Left ventricle myocardium inferior (tissue), 1 donor: Measurements from ENCODE around the gene NTM. TPM values are rescaled to one million over a fixed set of nuclear protein-coding genes. Genes with fewer than 3 reads are reported as not detected.

Experiments
- DNase-seq: peaks from one replicate; pipeline ENCODE4 v3.0.0-alpha.2; 2020
- H3K27ac ChIP-seq: fragments of 200-600 bp; replicated peaks from 2 replicates; pipeline ENCODE4 v1.8.0; 2021
- H3K27me3 ChIP-seq: fragments of 200-600 bp; 2 replicates; pipeline ENCODE4 v1.8.0; 2021; ENCODE audit warnings: low read depth
- H3K36me3 ChIP-seq: fragments of 200-600 bp; 2 replicates; pipeline ENCODE4 v1.8.0; 2021
- H3K4me1 ChIP-seq: fragments of 200-600 bp; 2 replicates; pipeline ENCODE4 v1.8.0; 2021
- H3K4me3 ChIP-seq: fragments of 200-600 bp; 2 replicates; pipeline ENCODE4 v1.8.0; 2021; ENCODE audit warnings: mild to moderate bottlenecking, moderate library complexity
- H3K9me3 ChIP-seq: fragments of 200-600 bp; replicated peaks from 2 replicates; pipeline ENCODE4 v1.8.0; 2021
- intact Hi-C: fragments of 100-400 bp; cut with micrococcal nuclease; formaldehyde crosslinking; loops from one replicate; pipeline ENCODE4 v1.11.0; 2022
- total RNA-seq: library from RNA; stranded (reverse); fragmentation: NEBNext Ultra II Directional; extraction: Animal tissue kit (Norgen Biotek cat#: 25700); gene quantifications from one replicate; pipeline ENCODE4 v1.2.1, GENCODE V29; 2021
- TF ChIP-seq, protein P1 (sequence below): fragments of 200-600 bp; IDR thresholded peaks from 2 replicates; pipeline ENCODE4 v1.8.0; 2021; ENCODE audit warnings: antibody characterized with exemption, mild to moderate bottlenecking, borderline replicate concordance
- donor health status: DM: no; HTN: yes; CAD: no; lungs with severe emphysema.

NTM gene
- total RNA-seq, 1 donor from 2014 or later = 1.0 TPM

DNA sequence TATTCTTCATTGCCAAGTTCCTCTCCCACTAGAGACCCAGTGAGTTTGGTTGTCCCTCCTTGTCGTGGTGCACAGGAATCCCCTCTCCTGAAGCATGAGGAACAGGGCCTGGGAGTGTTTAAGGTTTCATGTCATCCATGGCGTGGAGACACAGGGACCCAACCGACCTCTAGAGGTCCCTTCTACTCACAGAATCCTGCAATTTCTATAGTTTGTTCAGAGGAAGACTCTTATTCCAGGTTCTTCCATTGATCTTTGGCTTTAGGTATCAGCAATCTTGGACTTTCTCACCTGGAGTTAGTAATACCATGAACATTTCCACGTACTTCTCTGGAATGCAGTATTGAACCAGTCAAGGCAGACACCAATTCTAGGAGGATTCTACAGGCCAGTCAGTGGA, 548.2 kb downstream of the NTM start:
- no peak overlapping the region for H3K4me3 ChIP-seq
- no peak overlapping the region for H3K27ac ChIP-seq
- no peaks in the 10 kb centered on the region for H3K9me3 ChIP-seq
- H3K36me3 ChIP-seq = no peaks in the 10 kb centered on the region
- TF ChIP-seq, protein P1, sequence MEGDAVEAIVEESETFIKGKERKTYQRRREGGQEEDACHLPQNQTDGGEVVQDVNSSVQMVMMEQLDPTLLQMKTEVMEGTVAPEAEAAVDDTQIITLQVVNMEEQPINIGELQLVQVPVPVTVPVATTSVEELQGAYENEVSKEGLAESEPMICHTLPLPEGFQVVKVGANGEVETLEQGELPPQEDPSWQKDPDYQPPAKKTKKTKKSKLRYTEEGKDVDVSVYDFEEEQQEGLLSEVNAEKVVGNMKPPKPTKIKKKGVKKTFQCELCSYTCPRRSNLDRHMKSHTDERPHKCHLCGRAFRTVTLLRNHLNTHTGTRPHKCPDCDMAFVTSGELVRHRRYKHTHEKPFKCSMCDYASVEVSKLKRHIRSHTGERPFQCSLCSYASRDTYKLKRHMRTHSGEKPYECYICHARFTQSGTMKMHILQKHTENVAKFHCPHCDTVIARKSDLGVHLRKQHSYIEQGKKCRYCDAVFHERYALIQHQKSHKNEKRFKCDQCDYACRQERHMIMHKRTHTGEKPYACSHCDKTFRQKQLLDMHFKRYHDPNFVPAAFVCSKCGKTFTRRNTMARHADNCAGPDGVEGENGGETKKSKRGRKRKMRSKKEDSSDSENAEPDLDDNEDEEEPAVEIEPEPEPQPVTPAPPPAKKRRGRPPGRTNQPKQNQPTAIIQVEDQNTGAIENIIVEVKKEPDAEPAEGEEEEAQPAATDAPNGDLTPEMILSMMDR = no peak
- DNase-seq = no peak
- intact Hi-C loops = no loop called here
- peaks cover 61% of the 10 kb centered on the region for H3K27me3 ChIP-seq
- H3K4me1 ChIP-seq = peaks cover 1% of the 10 kb centered on the region

DNA sequence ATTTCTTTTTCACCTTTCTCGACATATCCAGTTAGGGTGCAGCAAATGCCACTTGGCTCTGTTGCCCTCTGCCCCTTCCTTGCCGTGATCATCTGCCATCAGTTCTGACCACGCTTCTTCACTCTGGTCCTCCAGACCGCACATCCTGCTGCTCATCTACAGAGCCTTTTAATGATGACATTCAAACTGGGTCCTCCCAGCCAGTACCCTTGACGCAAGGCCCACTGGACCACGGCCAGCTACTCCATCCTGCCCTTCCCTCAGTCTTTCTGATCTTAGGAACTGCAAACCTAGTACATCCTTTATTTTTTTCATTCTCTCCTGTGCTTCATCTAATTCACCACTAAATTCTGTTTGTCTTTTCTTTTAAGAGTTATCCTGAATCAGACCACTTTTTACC, 551.8 kb downstream of the NTM start:
- no peaks in the 10 kb centered on the region for H3K36me3 ChIP-seq
- DNase-seq = no peak
- no peak overlapping the region for H3K27ac ChIP-seq
- TF ChIP-seq, protein P1 = no peak
- H3K4me3 ChIP-seq = no peak overlapping the region
- H3K4me1 ChIP-seq = peaks cover 12% of the 10 kb centered on the region
- intact Hi-C loops = loop anchor here (10.0 kb wide), 1 partner anchor 103 kb away; no protein-coding TSS in a partner anchor
- no peaks in the 10 kb centered on the region for H3K9me3 ChIP-seq
- H3K27me3 ChIP-seq = peaks cover 26% of the 10 kb centered on the region

DNA sequence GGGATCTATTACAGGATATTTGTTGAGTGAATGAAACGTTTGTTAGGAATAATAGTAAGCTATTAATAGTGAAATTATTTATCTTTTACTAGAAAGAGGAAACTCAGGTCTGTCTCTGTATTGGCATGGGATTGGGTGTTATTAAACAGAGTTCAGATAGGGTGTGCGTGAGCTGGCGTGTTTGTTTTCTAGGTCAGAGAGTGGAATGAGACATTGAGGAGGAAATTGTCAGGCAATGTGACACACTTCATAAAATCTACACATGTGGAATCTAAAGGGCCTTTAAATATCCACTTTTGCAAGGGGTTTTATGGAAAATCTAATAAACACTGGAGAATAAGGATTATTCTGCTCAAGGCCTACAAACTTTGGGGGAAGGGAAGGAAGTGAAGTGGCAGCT, 552.9 kb downstream of the NTM start:
- intact Hi-C loops = loop anchor here (10.0 kb wide), 1 partner anchor 101 kb away; no protein-coding TSS in a partner anchor
- H3K27me3 ChIP-seq = peaks cover 18% of the 10 kb centered on the region
- H3K9me3 ChIP-seq = no peaks in the 10 kb centered on the region
- H3K27ac ChIP-seq = no peak overlapping the region
- TF ChIP-seq, protein P1 = no peak
- peaks cover 12% of the 10 kb centered on the region for H3K4me1 ChIP-seq
- no peaks in the 10 kb centered on the region for H3K36me3 ChIP-seq
- no peak for DNase-seq
- H3K4me3 ChIP-seq = no peak overlapping the region

DNA sequence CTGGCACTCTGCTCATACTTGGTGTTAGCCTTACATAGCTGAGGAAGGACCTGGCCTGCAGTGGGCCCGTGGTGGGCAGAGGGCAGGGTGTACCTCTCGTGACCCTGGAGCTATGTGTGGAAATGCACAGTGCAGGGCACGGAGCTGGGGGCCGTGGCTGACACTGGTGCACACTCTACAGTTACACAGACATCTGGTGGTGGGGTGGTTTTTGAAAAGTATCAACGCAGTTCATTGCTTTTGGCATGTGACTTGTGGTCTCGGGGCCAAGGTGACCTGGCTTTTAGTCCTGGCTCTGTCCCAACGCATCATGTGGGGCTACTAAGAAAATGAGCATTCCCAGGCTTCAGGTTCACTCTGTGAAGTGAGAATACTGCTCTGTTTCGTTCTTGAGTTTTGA, 553.6 kb downstream of the NTM start:
- DNase-seq = no peak
- TF ChIP-seq, protein P1 = no peak
- peaks cover 12% of the 10 kb centered on the region for H3K27me3 ChIP-seq
- no peak overlapping the region for H3K27ac ChIP-seq
- no peaks in the 10 kb centered on the region for H3K36me3 ChIP-seq
- no peaks in the 10 kb centered on the region for H3K9me3 ChIP-seq
- intact Hi-C loops = loop anchor here (10.0 kb wide), 1 partner anchor 101 kb away; no protein-coding TSS in a partner anchor
- H3K4me1 ChIP-seq = peaks cover 12% of the 10 kb centered on the region
- no peak overlapping the region for H3K4me3 ChIP-seq

DNA sequence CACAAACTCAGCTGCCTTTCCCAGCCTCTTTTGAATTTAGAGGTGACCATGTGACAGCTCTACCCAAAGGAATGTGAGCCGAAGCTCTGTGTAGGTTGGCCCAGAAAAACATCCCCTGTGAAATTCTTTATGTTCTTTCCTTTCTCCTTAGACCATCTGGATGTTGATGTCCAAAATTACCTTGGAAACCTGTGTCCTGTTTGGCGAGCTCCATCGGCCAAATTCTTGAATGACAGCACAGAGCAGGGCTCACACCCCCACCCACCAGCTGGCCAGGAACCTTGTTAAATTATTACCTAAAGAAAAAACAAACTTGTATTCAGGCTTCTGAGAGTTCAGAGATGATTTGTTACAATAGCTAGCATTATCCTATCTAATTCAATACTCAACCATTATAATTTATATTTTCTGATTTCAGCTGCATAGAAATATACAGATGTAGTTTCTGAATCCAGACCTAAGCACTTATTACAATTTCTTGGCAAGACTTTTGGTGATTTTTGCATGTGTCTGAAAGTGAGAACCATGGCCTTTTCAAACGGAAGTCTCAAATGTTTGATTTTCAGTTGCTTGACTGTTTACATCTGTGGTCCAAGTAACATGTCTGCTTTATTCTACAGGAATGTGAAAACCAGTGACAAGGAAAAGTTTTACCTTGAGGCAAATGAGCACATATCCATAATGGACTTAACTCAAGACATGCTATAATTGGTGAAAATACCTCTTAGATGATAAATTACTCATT, 554.2 kb downstream of the NTM start:
- TF ChIP-seq, protein P1 = no peak
- peaks cover 12% of the 10 kb centered on the region for H3K4me1 ChIP-seq
- no peaks in the 10 kb centered on the region for H3K9me3 ChIP-seq
- H3K27me3 ChIP-seq = peaks cover 5% of the 10 kb centered on the region
- H3K27ac ChIP-seq = no peak overlapping the region
- H3K4me3 ChIP-seq = no peak overlapping the region
- DNase-seq = no peak
- intact Hi-C loops = loop anchor here (10.0 kb wide), 1 partner anchor 100 kb away; no protein-coding TSS in a partner anchor
- H3K36me3 ChIP-seq = no peaks in the 10 kb centered on the region
